HG03439 (cell line): ENCODE results near the gene OLFM2.

Source experiments
- ATAC-seq: cut with Tn5 transposase; IDR thresholded peaks from one replicate; pipeline ENCODE4 v1.9.1; 2021; ENCODE audit warnings: mild to moderate bottlenecking, moderate library complexity; ENCODE audit not compliant: unreplicated experiment

The OLFM2 gene

GRCh38 chr19:9910625-9911024 is 25.7 kb downstream of the OLFM2 start:
- ATAC-seq = no peak

- ATAC-seq = no peak
Measured at GRCh38 chr19:9909251-9909650, 27.1 kb downstream of the OLFM2 start.

GRCh38 chr19:9906475-9907087 is 29.7 kb downstream of the OLFM2 start:
- no peak for ATAC-seq

- ATAC-seq = no peak
Measured at GRCh38 chr19:9903336-9903735, 33.0 kb downstream of the OLFM2 start.

GRCh38 chr19:9901642-9902041 is 34.7 kb downstream of the OLFM2 start:
- ATAC-seq = no peak

- no peak for ATAC-seq
Measured at GRCh38 chr19:9901020-9901419, 35.3 kb downstream of the OLFM2 start.

- ATAC-seq = no peak
Measured at GRCh38 chr19:9891609-9892373, 44.5 kb downstream of the OLFM2 start.

- no peak for ATAC-seq
Measured at GRCh38 chr19:9885077-9885552, 51.2 kb downstream of the OLFM2 start.

- ATAC-seq = no peak
Measured at GRCh38 chr19:9883764-9884163, 52.6 kb downstream of the OLFM2 start.

- no peak for ATAC-seq
Measured at GRCh38 chr19:9883231-9883758, 53.0 kb downstream of the OLFM2 start.

- no peak for ATAC-seq
Measured at GRCh38 chr19:9881720-9882119, 54.6 kb downstream of the OLFM2 start.

GRCh38 chr19:9878511-9879196 is 57.7 kb downstream of the OLFM2 start:
- no peak for ATAC-seq

GRCh38 chr19:9877780-9878510 is 58.4 kb downstream of the OLFM2 start:
- ATAC-seq = no peak

GRCh38 chr19:9875796-9876195 is 60.5 kb downstream of the OLFM2 start:
- ATAC-seq = no peak

- ATAC-seq = no peak
Measured at GRCh38 chr19:9875031-9875627, 61.2 kb downstream of the OLFM2 start.

GRCh38 chr19:9872618-9873242 is 63.6 kb downstream of the OLFM2 start:
- ATAC-seq = no peak

- ATAC-seq = no peak
Measured at GRCh38 chr19:9871626-9872338, 64.5 kb downstream of the OLFM2 start.

GRCh38 chr19:9868983-9869617 is 67.2 kb downstream of the OLFM2 start:
- ATAC-seq = no peak
